HCT116 (cell line): ENCODE data around the gene ATP6V1G2.

Experiments used
- EZH2 ChIP-seq: fragments of 200-600 bp; sonication (generic); IDR thresholded peaks from 2 replicates; pipeline ENCODE4 v1.6.1; 2017; ENCODE audit warnings: antibody characterized with exemption, mixed run types
- JUND ChIP-seq: IDR thresholded peaks from 2 replicates; pipeline ENCODE4 v1.6.1; 2012
- MAX ChIP-seq: IDR thresholded peaks from 2 replicates; pipeline ENCODE4 v1.6.1; 2012
- POLR2A ChIP-seq: IDR thresholded peaks from 2 replicates; pipeline ENCODE4 v1.7.0; 2011; ENCODE audit warnings: borderline replicate concordance; ENCODE audit not compliant: insufficient read depth, insufficient read length; ENCODE audit errors: extremely low read depth
- POLR2AphosphoS5 ChIP-seq: IDR thresholded peaks from 2 replicates; pipeline ENCODE4 v1.6.1; 2011; ENCODE audit warnings: mild to moderate bottlenecking, low read depth, low read length, moderate library complexity
- RAD21 ChIP-seq: IDR thresholded peaks from 2 replicates; pipeline ENCODE4 v1.6.1; 2012; ENCODE audit warnings: low read depth, mild to moderate bottlenecking
- REST ChIP-seq: IDR thresholded peaks from 2 replicates; pipeline ENCODE4 v1.6.1; 2012; ENCODE audit warnings: low read depth
- SP1 ChIP-seq: IDR thresholded peaks from 2 replicates; pipeline ENCODE4 v1.6.1; 2012; ENCODE audit warnings: low read depth
- YY1 ChIP-seq: IDR thresholded peaks from 2 replicates; pipeline ENCODE4 v1.6.1; 2011; ENCODE audit warnings: low read length, low read depth, moderate library complexity, mild to moderate bottlenecking; ENCODE audit not compliant: insufficient replicate concordance; ENCODE audit errors: extremely low read depth
- ZBTB33 ChIP-seq: IDR thresholded peaks from 2 replicates; pipeline ENCODE4 v1.6.1; 2011; ENCODE audit warnings: mild to moderate bottlenecking, low read length, moderate library complexity; ENCODE audit not compliant: insufficient replicate concordance; ENCODE audit errors: extremely low read depth
- TF ChIP-seq, protein P1 (sequence below), 3 experiments: fragments of 200-600 bp in 1 of 3; sonication (generic) in 1 of 3; IDR thresholded peaks in 2 of 3; conservative IDR thresholded peaks in 1 of 3; 2 replicates each; pipeline ENCODE4 v1.5.1; 2012 to 2017; ENCODE audit warnings: low read depth in 2 of 3, low read length in 2 of 3, antibody characterized with exemption in 1 of 3, borderline replicate concordance in 1 of 3, control low read depth in 1 of 3, mild to moderate bottlenecking in 1 of 3, mixed read lengths in 1 of 3, mixed run types in 1 of 3, moderate library complexity in 1 of 3; ENCODE audit not compliant: insufficient read depth in 1 of 3

DNA sequence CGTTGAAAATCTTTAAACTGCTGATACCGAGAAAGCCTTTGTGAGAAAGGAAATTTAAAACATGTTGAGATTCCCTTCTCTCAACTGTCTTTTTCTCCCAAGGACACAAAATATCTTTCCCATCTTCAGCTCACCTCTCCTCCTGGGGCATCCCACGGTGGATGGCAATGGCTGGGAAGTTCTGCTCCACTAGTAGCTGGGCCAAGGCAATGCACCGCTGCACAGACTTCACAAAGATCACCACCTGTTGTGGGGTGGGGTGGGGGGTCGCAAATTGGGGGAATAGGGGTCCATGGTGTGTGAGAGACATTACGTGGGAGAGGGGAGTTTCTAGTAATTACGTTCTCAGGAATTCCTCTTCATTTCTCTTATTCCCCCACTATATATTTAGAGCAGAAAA, 15.2 kb downstream of the ATP6V1G2 start:
- TF ChIP-seq ZBTB33 (no peak), SP1 (no peak), YY1 (no peak), MAX (no peak), JUND (no peak), RAD21 (no peak), POLR2A (no peak), POLR2AphosphoS5 (peak; percentile 19; the same call in 1 of the 2 replicates), REST (no peak), EZH2 (no peak)
- TF ChIP-seq, protein P1, sequence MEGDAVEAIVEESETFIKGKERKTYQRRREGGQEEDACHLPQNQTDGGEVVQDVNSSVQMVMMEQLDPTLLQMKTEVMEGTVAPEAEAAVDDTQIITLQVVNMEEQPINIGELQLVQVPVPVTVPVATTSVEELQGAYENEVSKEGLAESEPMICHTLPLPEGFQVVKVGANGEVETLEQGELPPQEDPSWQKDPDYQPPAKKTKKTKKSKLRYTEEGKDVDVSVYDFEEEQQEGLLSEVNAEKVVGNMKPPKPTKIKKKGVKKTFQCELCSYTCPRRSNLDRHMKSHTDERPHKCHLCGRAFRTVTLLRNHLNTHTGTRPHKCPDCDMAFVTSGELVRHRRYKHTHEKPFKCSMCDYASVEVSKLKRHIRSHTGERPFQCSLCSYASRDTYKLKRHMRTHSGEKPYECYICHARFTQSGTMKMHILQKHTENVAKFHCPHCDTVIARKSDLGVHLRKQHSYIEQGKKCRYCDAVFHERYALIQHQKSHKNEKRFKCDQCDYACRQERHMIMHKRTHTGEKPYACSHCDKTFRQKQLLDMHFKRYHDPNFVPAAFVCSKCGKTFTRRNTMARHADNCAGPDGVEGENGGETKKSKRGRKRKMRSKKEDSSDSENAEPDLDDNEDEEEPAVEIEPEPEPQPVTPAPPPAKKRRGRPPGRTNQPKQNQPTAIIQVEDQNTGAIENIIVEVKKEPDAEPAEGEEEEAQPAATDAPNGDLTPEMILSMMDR (IDR thresholded peaks at IDR 0.05 in 2 of 3, conservative IDR thresholded peaks at IDR 0.05 in 1 of 3; ENCODE audit: borderline replicate concordance in 1 of 3, insufficient read depth in 1 of 3, low read depth in 2 of 3, low read length in 2 of 3) = no peak
